GM18526 (cell line): ENCODE results near the gene FAM222B.

Experiments used
- POLR2A ChIP-seq: IDR thresholded peaks from 3 replicates; pipeline ENCODE4 v1.6.1; 2011; ENCODE audit not compliant: insufficient read length; ENCODE audit errors: extremely low read depth

FAM222B gene

GRCh38 chr17:28718333-28719020 lies 124.1 kb downstream of the FAM222B start:
- no peak for TF ChIP-seq POLR2A

GRCh38 chr17:28717578-28718332 lies 124.8 kb downstream of the FAM222B start, which contains the start of gene RAB34:
Gene RAB34, minus strand, starts transcription at chr17:28717868. Its CDS starts 602 bp downstream, at chr17:28717266.
- no peak for TF ChIP-seq POLR2A

DNA sequence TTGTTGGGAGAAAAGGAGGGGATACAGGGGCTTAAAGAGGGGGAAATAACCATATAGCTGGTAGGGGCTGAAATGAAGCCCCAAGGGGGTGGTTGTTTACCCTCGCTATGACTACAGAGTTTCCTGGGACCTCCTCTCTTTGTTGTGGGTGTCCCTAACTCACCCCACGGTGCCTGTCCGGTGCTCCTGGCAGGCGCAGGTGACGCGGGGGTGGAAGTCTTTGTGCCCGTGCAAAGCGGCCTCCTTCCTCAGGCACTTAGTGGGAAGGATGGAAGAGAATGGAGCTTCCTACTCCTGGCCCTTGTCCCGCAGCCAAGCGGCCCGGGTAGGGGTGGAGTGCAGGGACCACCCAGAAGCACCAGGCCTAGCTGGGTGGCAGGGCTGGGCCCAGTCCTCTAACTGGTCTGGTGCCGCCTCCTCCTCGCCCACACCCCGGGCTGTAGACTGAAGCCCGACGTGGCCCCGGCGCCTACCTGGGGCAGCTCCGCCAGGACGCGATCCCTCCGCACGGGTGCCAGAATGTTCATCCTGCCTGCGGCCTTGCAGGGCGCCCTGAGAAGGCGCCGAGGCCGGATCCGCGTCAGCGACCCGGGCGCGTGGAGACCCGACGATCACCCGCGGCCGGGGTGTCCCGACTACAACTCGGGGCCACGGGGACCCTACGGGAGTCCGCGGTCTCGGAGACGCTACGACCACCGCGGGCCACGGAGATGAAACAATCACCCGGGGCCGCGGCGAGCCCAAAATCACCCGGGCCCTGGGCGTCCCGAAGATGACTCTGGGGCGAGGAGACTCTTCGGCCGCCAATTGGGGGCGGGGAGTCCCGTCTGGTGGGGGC lies 125.6 kb downstream of the FAM222B start:
- TF ChIP-seq POLR2A: no peak

- TF ChIP-seq POLR2A: no peak
Observed at GRCh38 chr17:28715217-28715616, 127.4 kb downstream of the FAM222B start.

GRCh38 chr17:28714281-28714680 lies 128.3 kb downstream of the FAM222B start:
- no peak for TF ChIP-seq POLR2A

DNA sequence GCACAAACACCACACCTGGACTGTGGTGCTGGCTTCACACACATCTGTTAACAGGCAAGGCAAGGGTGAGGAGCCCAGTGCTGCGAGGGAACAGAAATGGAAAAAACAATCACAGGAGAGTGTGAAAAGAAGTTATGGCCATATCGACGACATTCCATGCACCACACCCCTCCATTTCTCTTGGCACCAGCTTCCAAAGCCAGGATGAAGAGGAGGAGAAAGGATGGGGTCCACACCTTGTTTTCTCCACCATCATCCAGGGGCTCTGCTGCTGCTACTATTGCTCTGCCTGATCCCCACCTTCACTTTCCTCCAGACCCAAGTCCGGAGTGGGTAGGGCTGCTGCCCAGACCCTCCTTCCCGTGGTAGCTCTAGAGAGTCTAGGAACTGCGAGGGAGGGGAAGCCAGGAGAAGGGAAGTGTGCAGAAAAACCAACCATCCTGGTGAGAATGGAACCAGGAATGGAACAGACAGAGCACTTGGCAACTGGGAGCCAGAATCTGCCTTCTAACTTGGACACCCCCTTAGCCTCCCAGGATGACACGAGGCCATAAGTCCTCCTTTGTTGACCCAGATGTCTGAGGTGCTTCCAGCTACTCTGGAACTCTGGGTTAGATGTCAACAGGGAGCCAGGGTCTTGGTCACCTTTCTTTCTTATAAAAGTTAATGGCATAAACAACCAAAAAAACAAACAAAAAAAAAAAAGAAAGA lies 129.7 kb downstream of the FAM222B start:
- TF ChIP-seq POLR2A: no peak

DNA sequence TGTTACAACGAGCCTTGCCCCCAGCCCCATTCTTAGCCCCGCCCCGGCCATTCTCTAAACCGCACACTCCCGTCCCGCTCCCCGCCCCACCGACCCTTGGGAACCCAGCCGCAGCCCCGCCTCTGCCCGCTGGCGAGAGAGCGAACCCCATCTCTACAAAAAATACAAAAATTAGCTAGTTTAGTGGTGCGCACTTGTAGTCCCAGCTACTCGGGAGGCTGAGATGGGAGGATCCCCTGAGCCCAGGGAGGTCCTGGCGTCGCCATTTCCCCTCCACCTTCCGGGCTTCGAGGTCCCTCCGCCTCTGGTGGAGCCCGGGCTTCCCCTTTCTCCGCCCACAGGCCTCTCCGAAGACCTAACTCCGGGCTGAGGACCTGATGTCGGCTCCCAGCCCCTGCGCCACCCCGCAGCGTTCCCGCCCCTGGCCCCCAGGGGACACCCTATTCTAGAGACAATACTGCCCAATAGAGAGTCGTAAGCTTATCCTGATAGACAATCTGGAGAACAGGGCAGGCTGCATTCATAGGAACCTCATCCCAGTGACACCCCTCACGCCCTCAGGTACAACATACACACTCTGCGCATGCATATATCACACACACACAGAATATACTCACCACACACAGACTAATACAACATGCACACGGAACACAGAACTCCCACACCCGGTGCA lies 130.4 kb downstream of the FAM222B start:
- TF ChIP-seq POLR2A: peak; percentile 29

- no peak for TF ChIP-seq POLR2A
Observed at GRCh38 chr17:28711723-28712031, 130.9 kb downstream of the FAM222B start, which contains the start of gene PROCA1. Gene PROCA1, minus strand, starts transcription at chr17:28711888. Its CDS starts 228 bp downstream, at chr17:28711660.

- peak; percentile 70 for TF ChIP-seq POLR2A
Observed at GRCh38 chr17:28710861-28711722, 131.5 kb downstream of the FAM222B start.

GRCh38 chr17:28707339-28707720 lies 135.3 kb downstream of the FAM222B start:
- no peak for TF ChIP-seq POLR2A

DNA sequence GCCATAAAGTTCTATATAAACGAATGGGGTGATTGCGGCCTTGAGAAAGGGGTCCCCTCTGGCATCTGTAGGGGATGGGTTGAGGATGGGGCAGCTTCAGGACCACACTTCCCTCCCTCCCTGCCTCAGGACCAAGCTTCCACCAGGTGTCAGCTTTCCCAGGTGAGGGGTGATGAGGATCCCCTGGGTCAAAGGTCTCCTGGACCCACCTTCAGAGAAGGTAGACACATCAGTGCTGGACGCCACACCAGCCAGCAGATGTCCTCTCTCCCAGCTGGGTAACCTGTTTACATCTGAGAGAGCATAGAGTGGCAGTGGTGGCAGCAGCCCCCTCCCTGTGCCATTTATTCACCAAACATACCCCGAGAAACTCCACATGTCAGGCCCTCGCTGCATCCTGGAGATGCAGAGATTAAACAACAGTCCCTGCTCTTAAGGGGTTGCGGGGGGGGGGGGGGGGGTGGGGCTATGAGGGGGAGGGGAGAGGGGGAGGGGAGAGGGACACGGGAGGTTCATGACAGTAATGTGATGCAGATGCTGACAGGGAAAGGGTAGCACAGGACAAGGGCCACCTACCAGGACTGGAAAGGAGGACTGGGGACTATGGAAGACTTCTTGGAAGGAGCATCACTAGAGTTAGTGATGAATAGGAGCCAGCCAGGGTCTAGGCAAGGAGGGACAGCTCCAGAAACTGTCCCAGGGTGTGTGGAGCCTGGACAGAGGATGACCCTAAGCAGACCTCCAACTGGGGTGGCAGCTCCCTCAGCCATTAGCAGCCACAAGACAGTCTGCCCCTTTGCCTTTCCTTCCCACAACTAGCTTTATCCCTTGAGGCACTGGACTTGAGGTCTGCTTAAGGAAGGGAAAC lies 135.9 kb downstream of the FAM222B start:
- TF ChIP-seq POLR2A: no peak
